Gastroesophageal sphincter (tissue), 4 donors: ENCODE data around the gene RBM22. TPM values are rescaled to one million over a fixed set of nuclear protein-coding genes. Genes with fewer than 3 reads are reported as not detected.

ENCODE experiments used
- ATAC-seq: fragments of 150-250 bp; one replicate; pipeline ENCODE4 v1.9.1; 2016; ENCODE audit warnings: mild to moderate bottlenecking, moderate library complexity
- H3K27ac ChIP-seq, 4 donors: fragments of 200-600 bp; sonication (generic) in 3 of 4; 1 replicate in 3 of 4; 2 replicates in 1 of 4; pipeline ENCODE4 v1.5.1; 2016 to 2019
- H3K27me3 ChIP-seq: fragments of 200-600 bp; sonication (generic); one replicate; pipeline ENCODE4 v1.5.1; 2019
- H3K36me3 ChIP-seq, 2 donors: fragments of 200-600 bp; sonication (generic); one replicate each; pipeline ENCODE4 v1.5.1; 2019; ENCODE audit warnings: control low read depth in 1 of 2
- H3K4me1 ChIP-seq, 3 donors: fragments of 200-600 bp; sonication (generic); 1 replicate in 2 of 3; 2 replicates in 1 of 3; pipeline ENCODE4 v1.5.1; 2016 to 2019; ENCODE audit warnings: control low read depth in 2 of 3
- H3K4me3 ChIP-seq, 2 donors: fragments of 200-600 bp; sonication (generic); one replicate each; pipeline ENCODE4 v1.5.1; 2019; ENCODE audit warnings: mild to moderate bottlenecking in 1 of 2, moderate library complexity in 1 of 2
- H3K9me3 ChIP-seq, 3 donors: fragments of 200-600 bp; sonication (generic); one replicate each; pipeline ENCODE4 v1.5.1; 2017 to 2019; ENCODE audit warnings: control low read depth in 2 of 3
- CTCF ChIP-seq, 4 experiments: fragments of 200-600 bp in 2 of 4; fragments of 450-650 bp in 2 of 4; sonication (generic) in 1 of 4; IDR thresholded peaks; one replicate each; pipeline ENCODE4 v1.5.1; 2017 to 2019; ENCODE audit warnings: antibody characterized with exemption in 4 of 4, mild to moderate bottlenecking in 2 of 4, moderate library complexity in 2 of 4
- EP300 ChIP-seq: sonication (generic); formaldehyde crosslinking; IDR thresholded peaks from one replicate; pipeline ENCODE4 v1.6.1; 2017; ENCODE audit warnings: antibody characterized with exemption, mild to moderate bottlenecking
- POLR2A ChIP-seq, 2 donors: fragments of 450-650 bp; IDR thresholded peaks; one replicate each; pipeline ENCODE4 v1.6.1; 2017; ENCODE audit warnings: antibody characterized with exemption in 2 of 2, mild to moderate bottlenecking in 2 of 2, moderate library complexity in 1 of 2
- POLR2AphosphoS5 ChIP-seq: sonication (generic); formaldehyde crosslinking; IDR thresholded peaks from one replicate; pipeline ENCODE4 v1.6.1; 2017; ENCODE audit warnings: antibody characterized with exemption
- WGBS, 2 donors: methylation state at CpG; one replicate each; pipeline ENCODE4 v1.1.5; 2018; ENCODE audit warnings: low coverage in 1 of 2; 5-methylcytosine and 5-hydroxymethylcytosine counted together
- total RNA-seq, 4 donors: library from RNA; depleted of rRNA; stranded (reverse); fragments of >200 nt; gene quantifications; one replicate each; pipeline ENCODE4 v1.1.0, GENCODE V29; 2016

RBM22 gene
- total RNA-seq, 4 donors from 2014 or later: 24.3 to 37.2 (median 32.4) TPM

DNA sequence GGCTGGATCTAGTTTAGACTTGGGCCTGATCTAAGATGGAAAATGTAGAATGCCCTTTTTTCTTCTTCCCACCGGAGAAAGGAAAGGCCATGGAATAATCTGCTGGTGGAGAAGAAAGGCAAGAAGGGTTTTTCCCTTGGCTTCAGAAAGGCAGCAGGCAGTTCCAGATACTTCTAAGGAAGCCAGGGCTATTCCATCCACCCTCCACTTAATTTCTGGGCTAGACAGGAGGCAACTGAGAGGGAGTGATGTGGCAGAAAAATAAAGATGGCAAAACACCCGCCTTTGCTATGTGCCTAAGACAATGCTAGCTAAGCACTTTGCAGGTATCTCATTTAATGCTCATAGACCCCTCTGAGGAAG lies 29.9 kb downstream of the RBM22 start:
- H3K36me3 ChIP-seq: no peaks in the 10 kb centered on the region
- peaks cover 12% of the 10 kb centered on the region for H3K27me3 ChIP-seq
- no peak overlapping the region for H3K27ac ChIP-seq
- H3K4me3 ChIP-seq: no peak overlapping the region
- no peaks in the 10 kb centered on the region for H3K9me3 ChIP-seq
- no peak for ATAC-seq
- H3K4me1 ChIP-seq: peaks cover 0 to 40% (median 11%) of the 10 kb centered on the region in 3 donors
- WGBS, 2 donors: 31 to 62% methylated on average over 2 of the region's 2 CpGs
- no peak for TF ChIP-seq EP300

- no peak for ATAC-seq
- Histone ChIP-seq H3K27ac (no peak overlapping the region), H3K9me3 (no peaks in the 10 kb centered on the region), H3K36me3 (no peaks in the 10 kb centered on the region), H3K4me3 (no peak overlapping the region), H3K4me1 (peaks cover 0 to 40% (median 11%) of the 10 kb centered on the region in 3 donors), H3K27me3 (peaks cover 12% of the 10 kb centered on the region)
- WGBS, 2 donors: 80 to 86% methylated on average over 2 to 8 of the region's 14 CpGs
- TF ChIP-seq POLR2AphosphoS5 (no peak), CTCF (IDR thresholded peaks at IDR 0.05) (no peak), POLR2A (IDR thresholded peaks at IDR 0.05) (no peak), EP300 (no peak)
Observed at GRCh38 chr5:150670275-150670947, 30.5 kb downstream of the RBM22 start.

GRCh38 chr5:150665044-150665443 lies 35.8 kb downstream of the RBM22 start:
- TF ChIP-seq POLR2A (IDR thresholded peaks at IDR 0.05) (no peak), CTCF (IDR thresholded peaks at IDR 0.05) (no peak), POLR2AphosphoS5 (no peak), EP300 (no peak)
- no peak for ATAC-seq
- Histone ChIP-seq H3K27me3 (no peaks in the 10 kb centered on the region), H3K27ac (no peak overlapping the region), H3K36me3 (no peaks in the 10 kb centered on the region), H3K9me3 (no peaks in the 10 kb centered on the region), H3K4me1 (peaks cover 0 to 17% (median 8%) of the 10 kb centered on the region in 3 donors), H3K4me3 (no peak overlapping the region)
- WGBS, 2 donors: 58 to 61% methylated on average over 5 to 8 of the region's 12 CpGs

- H3K9me3 ChIP-seq: no peaks in the 10 kb centered on the region
- no peak overlapping the region for H3K4me3 ChIP-seq
- no peaks in the 10 kb centered on the region for H3K27me3 ChIP-seq
- H3K4me1 ChIP-seq: peaks cover 0 to 24% (median 8%) of the 10 kb centered on the region in 3 donors
- no peak for ATAC-seq
- WGBS, 2 donors: 81 to 100% methylated on average over 2 to 3 of the region's 3 CpGs
- TF ChIP-seq CTCF (IDR thresholded peaks at IDR 0.05): no peak
- no peak for TF ChIP-seq EP300
- no peak for TF ChIP-seq POLR2AphosphoS5
- no peak for TF ChIP-seq POLR2A (IDR thresholded peaks at IDR 0.05)
- H3K27ac ChIP-seq: no peak overlapping the region
- H3K36me3 ChIP-seq: no peaks in the 10 kb centered on the region
Observed at GRCh38 chr5:150663936-150664335, 36.9 kb downstream of the RBM22 start.

GRCh38 chr5:150662731-150663516 lies 37.9 kb downstream of the RBM22 start:
- H3K27me3 ChIP-seq: no peaks in the 10 kb centered on the region
- 70 to 100% methylated on average over 2 of the region's 4 CpGs for WGBS, 2 donors
- H3K4me3 ChIP-seq: no peak overlapping the region
- peaks cover 0 to 34% (median 8%) of the 10 kb centered on the region in 3 donors for H3K4me1 ChIP-seq
- no peak for ATAC-seq
- no peak overlapping the region for H3K27ac ChIP-seq
- no peaks in the 10 kb centered on the region for H3K36me3 ChIP-seq
- H3K9me3 ChIP-seq: no peaks in the 10 kb centered on the region
- no peak for TF ChIP-seq POLR2AphosphoS5
- TF ChIP-seq POLR2A (IDR thresholded peaks at IDR 0.05): no peak
- TF ChIP-seq CTCF (IDR thresholded peaks at IDR 0.05): no peak
- TF ChIP-seq EP300: no peak
